ENCODE results near the gene ADGRE2.
A peak's percentile ranks its signal among the peaks of the same experiment; 100 is the strongest.
"Not testable (repeated sequence)": the region's sequence is repeated elsewhere in the genome, so short reads cannot be mapped to it uniquely, and the experiment has no call there.

ADGRE2 gene

GRCh38 chr19:14795078-14795721, 16.8 kb upstream of the ADGRE2 start:
- H3K79me2 ChIP-seq (ENCODE audit: insufficient read depth, low read length), result no peaks in the 10 kb centered on the region
- H3K4me3 ChIP-seq (ENCODE audit: low read depth in 1 of 2, low read length in 2 of 2), result no peak overlapping the region
- no peaks in the 10 kb centered on the region for H3K36me3 ChIP-seq (ENCODE audit: insufficient read depth, low read length)
- no peaks in the 10 kb centered on the region for H4K20me1 ChIP-seq (ENCODE audit: insufficient read depth, low read length)
- no peaks in the 10 kb centered on the region for H3K4me1 ChIP-seq (ENCODE audit: insufficient read depth, low read length)
- no peak overlapping the region for H3K4me2 ChIP-seq (ENCODE audit: insufficient read depth, low read length)
- H2AFZ ChIP-seq (ENCODE audit: low read depth, low read length), result no peak overlapping the region
- no peak overlapping the region for H3K27ac ChIP-seq (ENCODE audit: low read length)
- no peaks in the 10 kb centered on the region for H3K27me3 ChIP-seq (ENCODE audit: insufficient read depth, low read length, poor library complexity)
- no peak; the same call in 2 of the 3 replicates for ATAC-seq (ENCODE audit: insufficient read depth, low read depth)
- DNase-seq, result no peak
- no peak for TF ChIP-seq CTCF (IDR thresholded peaks at IDR 0.05; ENCODE audit: borderline replicate concordance, extremely low read depth, low read length, poor library complexity, severe bottlenecking)
- no peaks in the 10 kb centered on the region for H3K9me3 ChIP-seq (ENCODE audit: insufficient read depth, low read length, severe bottlenecking)
- no peak overlapping the region for H3K9ac ChIP-seq (ENCODE audit: low read depth, low read length)

- H3K79me2 ChIP-seq (ENCODE audit: insufficient read depth, low read length); ATAC-seq (ENCODE audit: insufficient read depth, low read depth); H3K4me3 ChIP-seq (ENCODE audit: low read depth in 1 of 2, low read length in 2 of 2); H3K27me3 ChIP-seq (ENCODE audit: insufficient read depth, low read length, poor library complexity); H3K36me3 ChIP-seq (ENCODE audit: insufficient read depth, low read length); H3K9me3 ChIP-seq (ENCODE audit: insufficient read depth, low read length, severe bottlenecking); DNase-seq; H4K20me1 ChIP-seq (ENCODE audit: insufficient read depth, low read length); H2AFZ ChIP-seq (ENCODE audit: low read depth, low read length); H3K4me1 ChIP-seq (ENCODE audit: insufficient read depth, low read length); H3K4me2 ChIP-seq (ENCODE audit: insufficient read depth, low read length); H3K27ac ChIP-seq (ENCODE audit: low read length); H3K9ac ChIP-seq (ENCODE audit: low read depth, low read length): not testable (repeated sequence)
These were observed 13.9 kb upstream of the ADGRE2 start for GRCh38 chr19:14792250-14792649.

GRCh38 chr19:14786421-14786851, 8.1 kb upstream of the ADGRE2 start:
- no peaks in the 10 kb centered on the region for H3K79me2 ChIP-seq (ENCODE audit: insufficient read depth, low read length)
- no peaks in the 10 kb centered on the region for H4K20me1 ChIP-seq (ENCODE audit: insufficient read depth, low read length)
- no peak overlapping the region for H3K4me2 ChIP-seq (ENCODE audit: insufficient read depth, low read length)
- H3K9me3 ChIP-seq (ENCODE audit: insufficient read depth, low read length, severe bottlenecking), result no peaks in the 10 kb centered on the region
- H2AFZ ChIP-seq (ENCODE audit: low read depth, low read length), result no peak overlapping the region
- H3K4me1 ChIP-seq (ENCODE audit: insufficient read depth, low read length), result peaks cover 13% of the 10 kb centered on the region
- H3K36me3 ChIP-seq (ENCODE audit: insufficient read depth, low read length), result no peaks in the 10 kb centered on the region
- no peak overlapping the region for H3K4me3 ChIP-seq (ENCODE audit: low read depth in 1 of 2, low read length in 2 of 2)
- ATAC-seq (ENCODE audit: insufficient read depth, low read depth) (no peak), DNase-seq (no peak)
- no peak overlapping the region for H3K27ac ChIP-seq (ENCODE audit: low read length)
- H3K9ac ChIP-seq (ENCODE audit: low read depth, low read length), result no peak overlapping the region
- TF ChIP-seq EZH2 (IDR thresholded peaks at IDR 0.05; ENCODE audit: borderline replicate concordance, low read depth, low read length, severe bottlenecking) (no peak), CTCF (IDR thresholded peaks at IDR 0.05; ENCODE audit: borderline replicate concordance, extremely low read depth, low read length, poor library complexity, severe bottlenecking) (peak; percentile 66)
- no peaks in the 10 kb centered on the region for H3K27me3 ChIP-seq (ENCODE audit: insufficient read depth, low read length, poor library complexity)

- H3K9ac ChIP-seq (ENCODE audit: low read depth, low read length); H3K9me3 ChIP-seq (ENCODE audit: insufficient read depth, low read length, severe bottlenecking); H3K27me3 ChIP-seq (ENCODE audit: insufficient read depth, low read length, poor library complexity); H3K4me3 ChIP-seq (ENCODE audit: low read depth in 1 of 2, low read length in 2 of 2); H4K20me1 ChIP-seq (ENCODE audit: insufficient read depth, low read length); H3K36me3 ChIP-seq (ENCODE audit: insufficient read depth, low read length); H3K79me2 ChIP-seq (ENCODE audit: insufficient read depth, low read length); H3K4me2 ChIP-seq (ENCODE audit: insufficient read depth, low read length); H2AFZ ChIP-seq (ENCODE audit: low read depth, low read length): not testable (repeated sequence)
- DNase-seq, result peak; percentile 48
- Histone ChIP-seq H3K27ac (ENCODE audit: low read length) (peak overlapping the region; percentile 52), H3K4me1 (ENCODE audit: insufficient read depth, low read length) (peaks cover 13% of the 10 kb centered on the region)
- peak; percentile 87 for ATAC-seq (ENCODE audit: insufficient read depth, low read depth)
These were observed 6.9 kb upstream of the ADGRE2 start for GRCh38 chr19:14785102-14785793.

GRCh38 chr19:14784730-14785101, 6.4 kb upstream of the ADGRE2 start:
- H3K79me2 ChIP-seq (ENCODE audit: insufficient read depth, low read length); H3K27me3 ChIP-seq (ENCODE audit: insufficient read depth, low read length, poor library complexity); H3K36me3 ChIP-seq (ENCODE audit: insufficient read depth, low read length); H3K4me2 ChIP-seq (ENCODE audit: insufficient read depth, low read length); H2AFZ ChIP-seq (ENCODE audit: low read depth, low read length); H3K9me3 ChIP-seq (ENCODE audit: insufficient read depth, low read length, severe bottlenecking); H4K20me1 ChIP-seq (ENCODE audit: insufficient read depth, low read length); DNase-seq; H3K4me3 ChIP-seq (ENCODE audit: low read depth in 1 of 2, low read length in 2 of 2); H3K9ac ChIP-seq (ENCODE audit: low read depth, low read length): not testable (repeated sequence)
- peak overlapping the region; percentile 57; the same call in 1 of the 2 replicates for H3K27ac ChIP-seq (ENCODE audit: low read length)
- ATAC-seq (ENCODE audit: insufficient read depth, low read depth), result peak; percentile 43
- peaks cover 13% of the 10 kb centered on the region for H3K4me1 ChIP-seq (ENCODE audit: insufficient read depth, low read length)

GRCh38 chr19:14783410-14783998, 5.1 kb upstream of the ADGRE2 start:
- not testable (repeated sequence) for H3K27me3 ChIP-seq (ENCODE audit: insufficient read depth, low read length, poor library complexity); H3K9me3 ChIP-seq (ENCODE audit: insufficient read depth, low read length, severe bottlenecking); DNase-seq; H2AFZ ChIP-seq (ENCODE audit: low read depth, low read length); ATAC-seq (ENCODE audit: insufficient read depth, low read depth); H3K79me2 ChIP-seq (ENCODE audit: insufficient read depth, low read length); H4K20me1 ChIP-seq (ENCODE audit: insufficient read depth, low read length); H3K4me3 ChIP-seq (ENCODE audit: low read depth in 1 of 2, low read length in 2 of 2); H3K36me3 ChIP-seq (ENCODE audit: insufficient read depth, low read length); H3K4me2 ChIP-seq (ENCODE audit: insufficient read depth, low read length); H3K9ac ChIP-seq (ENCODE audit: low read depth, low read length)
- peaks cover 16% of the 10 kb centered on the region for H3K4me1 ChIP-seq (ENCODE audit: insufficient read depth, low read length)
- H3K27ac ChIP-seq (ENCODE audit: low read length), result peak overlapping the region; percentile 22; the same call in 1 of the 2 replicates
